Lung (tissue), 12 donors: ENCODE results near the gene STK38L. TPM values are rescaled to one million over a fixed set of nuclear protein-coding genes. Genes with fewer than 3 reads are reported as not detected.

ENCODE experiments used
- ATAC-seq: fragments of 200-7000 bp; cut with Tn5 transposase; one replicate; pipeline ENCODE4 v1.9.1; 2020; ENCODE audit warnings: moderate number of reproducible peaks; ENCODE audit not compliant: insufficient read depth, low FRiP score
- DNase-seq, 3 donors: peaks; one replicate each; pipeline ENCODE4 v3.0.0-alpha.2; 2013 to 2017
- H3K27ac ChIP-seq, 2 donors: one replicate each; pipeline ENCODE4 v1.5.1; 2013; ENCODE audit warnings: mild to moderate bottlenecking in 2 of 2, moderate library complexity in 2 of 2, control low read depth in 1 of 2, inconsistent platforms in 1 of 2, low read depth in 1 of 2, low read length in 1 of 2
- H3K27me3 ChIP-seq, 3 donors: one replicate each; pipeline ENCODE4 v1.5.1; 2013; ENCODE audit warnings: low read length in 2 of 3; ENCODE audit not compliant: control insufficient read depth in 3 of 3, insufficient read depth in 3 of 3
- H3K36me3 ChIP-seq, 4 donors: one replicate each; pipeline ENCODE4 v1.5.1; 2013; ENCODE audit warnings: low read length in 4 of 4, mild to moderate bottlenecking in 1 of 4, moderate library complexity in 1 of 4; ENCODE audit not compliant: control insufficient read depth in 4 of 4, insufficient read depth in 4 of 4
- H3K4me1 ChIP-seq, 5 donors: one replicate each; pipeline ENCODE4 v1.5.1; 2013; ENCODE audit warnings: low read length in 5 of 5, mild to moderate bottlenecking in 2 of 5, moderate library complexity in 1 of 5; ENCODE audit not compliant: control insufficient read depth in 5 of 5, insufficient read depth in 5 of 5
- H3K4me3 ChIP-seq: one replicate; pipeline ENCODE4 v1.5.1; 2013; ENCODE audit warnings: mild to moderate bottlenecking, control low read depth, moderate library complexity
- H3K9ac ChIP-seq, 2 donors: one replicate each; pipeline ENCODE4 v1.5.1; 2013; ENCODE audit warnings: low read length in 2 of 2, control low read depth in 1 of 2; ENCODE audit not compliant: insufficient read depth in 1 of 2
- H3K9me3 ChIP-seq, 4 donors: one replicate each; pipeline ENCODE4 v1.5.1; 2013; ENCODE audit warnings: low read length in 3 of 4, mild to moderate bottlenecking in 1 of 4, moderate library complexity in 1 of 4; ENCODE audit not compliant: control insufficient read depth in 4 of 4, insufficient read depth in 3 of 4
- WGBS, 2 donors: extraction: QIAGEN DNeasy Blood & Tissue Kit; methylation state at CpG; one replicate each; pipeline ENCODE4 v1.1.7; 2013; 5-methylcytosine and 5-hydroxymethylcytosine counted together
- polyA plus RNA-seq, 2 donors: library from polyadenylated mRNA; stranded (reverse); fragments of 200-250 nt; gene quantifications; one replicate each; pipeline ENCODE4 v1.2.1, GENCODE V29; 2013
- total RNA-seq, 2 donors: library from RNA; depleted of rRNA in 1 of 2; stranded (reverse); fragments of >200 nt in 1 of 2; gene quantifications; one replicate each; pipeline ENCODE4 v1.2.1, GENCODE V29; 2014 to 2021
- TF ChIP-seq, protein P1 (sequence below): IDR thresholded peaks from 2 replicates; pipeline ENCODE4 v1.5.1; 2012; ENCODE audit warnings: mild to moderate bottlenecking; ENCODE audit errors: control extremely low read depth, extremely low read depth
- donor health status: control.
- donor health status: control.
- donor health status: Bipolar disorder and iron deficiency.
- donor health status: healthy.
- donor health status: DM: yes; HTN: yes; CAD: no.

The STK38L gene
- total and polyA plus RNA-seq, 4 donors, result 6.5 to 41.5 (median 18.5) TPM

DNA sequence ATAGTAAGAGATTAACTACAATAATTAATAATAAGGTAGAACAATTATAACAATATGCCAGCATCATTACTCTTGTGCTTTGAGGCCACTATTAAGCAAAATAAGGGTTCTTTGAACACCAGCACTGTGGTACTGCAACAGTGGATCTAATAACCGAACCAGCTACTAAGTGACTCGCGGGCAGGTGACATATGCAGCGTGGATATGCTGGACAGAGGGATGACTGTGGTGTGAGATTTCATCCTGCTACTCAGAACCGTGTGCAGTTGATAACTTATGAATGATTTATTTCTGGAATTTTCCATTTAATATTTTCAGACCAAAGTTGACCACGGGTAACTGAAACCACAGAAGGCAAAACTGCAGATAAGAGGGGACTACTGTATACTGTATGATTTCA, 123.0 kb downstream of the STK38L start:
- TF ChIP-seq, protein P1, sequence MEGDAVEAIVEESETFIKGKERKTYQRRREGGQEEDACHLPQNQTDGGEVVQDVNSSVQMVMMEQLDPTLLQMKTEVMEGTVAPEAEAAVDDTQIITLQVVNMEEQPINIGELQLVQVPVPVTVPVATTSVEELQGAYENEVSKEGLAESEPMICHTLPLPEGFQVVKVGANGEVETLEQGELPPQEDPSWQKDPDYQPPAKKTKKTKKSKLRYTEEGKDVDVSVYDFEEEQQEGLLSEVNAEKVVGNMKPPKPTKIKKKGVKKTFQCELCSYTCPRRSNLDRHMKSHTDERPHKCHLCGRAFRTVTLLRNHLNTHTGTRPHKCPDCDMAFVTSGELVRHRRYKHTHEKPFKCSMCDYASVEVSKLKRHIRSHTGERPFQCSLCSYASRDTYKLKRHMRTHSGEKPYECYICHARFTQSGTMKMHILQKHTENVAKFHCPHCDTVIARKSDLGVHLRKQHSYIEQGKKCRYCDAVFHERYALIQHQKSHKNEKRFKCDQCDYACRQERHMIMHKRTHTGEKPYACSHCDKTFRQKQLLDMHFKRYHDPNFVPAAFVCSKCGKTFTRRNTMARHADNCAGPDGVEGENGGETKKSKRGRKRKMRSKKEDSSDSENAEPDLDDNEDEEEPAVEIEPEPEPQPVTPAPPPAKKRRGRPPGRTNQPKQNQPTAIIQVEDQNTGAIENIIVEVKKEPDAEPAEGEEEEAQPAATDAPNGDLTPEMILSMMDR, result no peak
- Histone ChIP-seq H3K36me3 (no peaks in the 10 kb centered on the region), H3K27me3 (no peaks in the 10 kb centered on the region), H3K9me3 (no peaks in the 10 kb centered on the region), H3K9ac (no peak overlapping the region), H3K27ac (no peak overlapping the region), H3K4me1 (no peaks in the 10 kb centered on the region), H3K4me3 (no peak overlapping the region)
- ATAC-seq, result no peak
- 85 to 88% methylated on average over 6 of the region's 6 CpGs for WGBS, 2 donors
- DNase-seq, result no peak

Other genes starting within 250 kb of the STK38L start
- 10 to 100 TPM; 54.9 to 60.4 TPM for gene TM7SF3, start 229.9 kb upstream of the STK38L start, total RNA-seq
- gene TM7SF3, start 229.9 kb upstream of the STK38L start, polyA plus RNA-seq, result 10 to 100 TPM; 28.4 to 36.7 TPM
- gene MED21, start 221.7 kb upstream of the STK38L start, total RNA-seq, result 100 to 1,000 TPM in 1 of 2 donors, 10 to 100 TPM in 1; 43.9 to 133 TPM
- 10 to 100 TPM; 23.4 to 39.1 TPM for gene MED21, start 221.7 kb upstream of the STK38L start, polyA plus RNA-seq
- gene C12orf71, start 161.7 kb upstream of the STK38L start, total RNA-seq, result not detected
- gene C12orf71, start 161.7 kb upstream of the STK38L start, polyA plus RNA-seq, result not detected
- 1 to 10 TPM; 1.6 to 7.3 TPM for gene BMAL2, start 88.5 kb downstream of the STK38L start, total RNA-seq
- gene BMAL2, start 88.5 kb downstream of the STK38L start, polyA plus RNA-seq, result 1 to 10 TPM; 1.5 to 7.8 TPM
- under 1 TPM in 1 of 2 donors, not detected in 1; 0.31 TPM for gene SMCO2, start 202.4 kb downstream of the STK38L start, total RNA-seq
- under 1 TPM; 0.16 to 0.33 TPM for gene SMCO2, start 202.4 kb downstream of the STK38L start, polyA plus RNA-seq